ENCODE data around the gene LPCAT1.

DNA sequence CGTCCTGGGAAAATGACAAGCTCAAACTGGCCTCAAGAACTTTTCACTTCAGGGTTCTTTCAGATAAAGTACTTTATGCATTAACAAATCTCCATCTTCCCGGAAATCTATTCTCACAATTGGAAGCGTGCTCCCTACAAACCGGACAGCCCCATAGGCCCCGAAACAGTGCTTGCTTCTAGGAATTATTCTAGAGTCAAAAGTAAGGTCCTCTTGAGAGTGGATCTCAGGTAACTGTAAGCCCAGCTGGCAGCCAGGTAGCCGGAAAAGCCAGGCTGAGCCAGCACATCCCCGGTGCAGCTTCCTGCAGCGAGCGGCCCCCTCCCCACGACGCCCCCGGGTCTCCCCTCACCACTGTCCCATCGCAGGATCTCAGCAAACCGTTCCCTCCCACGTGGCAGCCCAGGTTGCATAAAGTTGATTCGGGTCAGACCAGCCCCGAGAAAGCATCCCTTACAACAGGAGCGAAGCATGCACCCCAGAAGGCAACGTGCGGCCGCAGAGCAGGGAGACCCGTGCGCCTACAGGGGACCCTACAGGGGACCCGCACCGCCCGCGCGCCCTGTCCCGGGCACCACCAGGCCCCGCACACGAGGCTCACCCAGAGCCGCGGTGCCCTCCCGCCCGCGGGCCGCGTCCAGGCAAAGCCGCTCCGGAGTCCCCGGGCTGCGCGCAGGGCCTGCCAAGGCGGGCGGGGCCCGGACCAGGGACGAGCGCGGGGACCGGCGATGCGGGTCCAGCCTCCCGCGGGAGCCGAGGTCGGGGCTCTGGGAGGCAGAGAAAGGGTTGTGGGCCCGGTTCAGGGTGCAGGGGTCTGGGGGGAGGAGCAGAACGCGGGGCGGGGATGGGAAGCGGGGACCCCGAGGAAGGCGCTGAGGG, 920 bp downstream of the LPCAT1 start:
- no peak for TF ChIP-seq POLR2A (IDR thresholded peaks at IDR 0.05)
- TF ChIP-seq, protein P1, sequence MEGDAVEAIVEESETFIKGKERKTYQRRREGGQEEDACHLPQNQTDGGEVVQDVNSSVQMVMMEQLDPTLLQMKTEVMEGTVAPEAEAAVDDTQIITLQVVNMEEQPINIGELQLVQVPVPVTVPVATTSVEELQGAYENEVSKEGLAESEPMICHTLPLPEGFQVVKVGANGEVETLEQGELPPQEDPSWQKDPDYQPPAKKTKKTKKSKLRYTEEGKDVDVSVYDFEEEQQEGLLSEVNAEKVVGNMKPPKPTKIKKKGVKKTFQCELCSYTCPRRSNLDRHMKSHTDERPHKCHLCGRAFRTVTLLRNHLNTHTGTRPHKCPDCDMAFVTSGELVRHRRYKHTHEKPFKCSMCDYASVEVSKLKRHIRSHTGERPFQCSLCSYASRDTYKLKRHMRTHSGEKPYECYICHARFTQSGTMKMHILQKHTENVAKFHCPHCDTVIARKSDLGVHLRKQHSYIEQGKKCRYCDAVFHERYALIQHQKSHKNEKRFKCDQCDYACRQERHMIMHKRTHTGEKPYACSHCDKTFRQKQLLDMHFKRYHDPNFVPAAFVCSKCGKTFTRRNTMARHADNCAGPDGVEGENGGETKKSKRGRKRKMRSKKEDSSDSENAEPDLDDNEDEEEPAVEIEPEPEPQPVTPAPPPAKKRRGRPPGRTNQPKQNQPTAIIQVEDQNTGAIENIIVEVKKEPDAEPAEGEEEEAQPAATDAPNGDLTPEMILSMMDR (IDR thresholded peaks at IDR 0.05), result no peak

Measured in stomach (tissue), 4 donors.